HG02840 (cell line): ENCODE measurements around the gene NDOR1.
A peak's percentile ranks its signal among the peaks of the same experiment; 100 is the strongest.
"Not testable (repeated sequence)": the region's sequence is repeated elsewhere in the genome, so short reads cannot be mapped to it uniquely, and the experiment has no call there.

Experiments
- ATAC-seq: cut with Tn5 transposase; IDR thresholded peaks from one replicate; pipeline ENCODE4 v1.9.1; 2021; ENCODE audit warnings: mild to moderate bottlenecking, moderate library complexity, moderate number of reproducible peaks; ENCODE audit not compliant: unreplicated experiment, low FRiP score

Gene NDOR1

DNA sequence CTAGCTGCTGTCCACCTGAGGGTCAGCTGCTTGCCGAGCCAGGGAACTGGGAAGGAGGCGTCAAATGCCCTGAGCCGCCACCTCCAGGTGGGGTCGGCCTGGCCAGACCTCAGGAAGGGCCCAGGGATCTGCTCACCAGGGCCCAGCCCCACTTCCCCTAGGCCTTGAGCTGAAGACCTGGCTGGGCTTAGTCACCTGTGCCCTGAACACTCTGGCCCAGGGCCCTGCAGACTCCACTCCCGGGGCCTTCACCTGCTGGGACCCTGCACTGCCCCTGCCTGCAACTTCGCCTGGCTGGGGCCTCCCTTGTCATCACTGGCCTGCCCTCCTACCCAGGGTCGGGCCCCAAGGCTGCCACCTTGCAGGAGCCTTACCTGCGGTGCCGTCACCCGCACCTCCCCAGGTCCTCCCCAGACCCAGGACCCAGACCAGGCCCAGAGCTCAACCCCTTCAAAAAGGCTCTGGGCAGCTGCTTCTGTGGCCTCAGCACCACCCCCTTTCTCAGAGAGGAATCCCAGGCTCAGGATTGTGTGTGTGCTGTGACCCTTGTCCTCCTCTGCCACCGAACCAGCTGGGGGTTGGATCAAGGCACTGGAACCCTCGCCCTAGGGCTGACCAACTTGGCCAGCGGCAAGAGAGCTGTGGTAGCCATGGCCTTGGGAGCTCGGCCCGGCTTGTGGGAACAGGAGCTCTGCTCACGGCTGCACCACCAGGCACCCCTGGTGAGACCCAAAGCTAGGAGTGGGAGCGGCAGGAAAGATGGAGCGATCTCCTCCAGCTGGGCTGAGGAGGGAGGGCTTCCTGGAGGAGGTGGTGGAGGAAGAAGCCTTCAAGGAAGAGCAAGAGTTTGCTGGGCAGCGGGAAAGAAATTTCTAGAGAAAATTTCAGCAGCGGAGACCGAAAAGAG is 48.5 kb downstream of the NDOR1 start:
- ATAC-seq: no peak

GRCh38 chr9:137254624-137255447 is 49.3 kb downstream of the NDOR1 start, which contains the start of gene NELFB:
Gene NELFB (plus strand): TSS chr9:137255327.
- peak; percentile 81 for ATAC-seq

DNA sequence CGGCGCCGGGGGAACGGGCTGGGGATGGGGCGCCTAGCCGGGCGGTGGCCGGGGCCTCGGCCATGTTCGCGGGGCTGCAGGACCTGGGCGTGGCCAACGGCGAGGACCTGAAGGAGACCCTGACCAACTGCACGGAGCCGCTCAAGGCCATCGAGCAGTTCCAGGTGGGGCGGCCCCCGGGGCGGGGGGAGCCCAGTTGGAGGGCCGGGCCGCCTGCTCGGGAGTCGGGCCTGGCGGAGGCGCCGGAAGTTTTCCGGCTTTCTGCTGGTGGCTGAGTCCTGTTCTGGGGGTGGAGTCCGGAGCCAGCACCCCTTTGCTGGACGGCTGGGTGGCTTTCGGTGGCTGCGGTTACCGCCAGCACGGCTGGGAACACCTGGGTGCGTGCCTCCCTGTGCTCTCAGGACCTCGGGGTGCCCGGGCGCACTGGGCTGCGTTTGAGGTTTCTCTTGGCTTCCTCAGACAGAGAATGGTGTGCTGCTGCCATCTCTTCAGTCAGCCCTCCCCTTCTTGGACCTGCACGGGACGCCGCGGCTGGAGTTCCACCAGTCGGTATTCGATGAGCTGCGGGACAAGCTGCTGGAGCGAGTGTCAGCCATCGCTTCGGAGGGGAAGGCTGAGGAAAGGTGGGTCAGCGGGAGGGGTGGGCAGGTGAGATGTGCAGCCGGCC is 50.1 kb downstream of the NDOR1 start:
- peak; percentile 35 for ATAC-seq

DNA sequence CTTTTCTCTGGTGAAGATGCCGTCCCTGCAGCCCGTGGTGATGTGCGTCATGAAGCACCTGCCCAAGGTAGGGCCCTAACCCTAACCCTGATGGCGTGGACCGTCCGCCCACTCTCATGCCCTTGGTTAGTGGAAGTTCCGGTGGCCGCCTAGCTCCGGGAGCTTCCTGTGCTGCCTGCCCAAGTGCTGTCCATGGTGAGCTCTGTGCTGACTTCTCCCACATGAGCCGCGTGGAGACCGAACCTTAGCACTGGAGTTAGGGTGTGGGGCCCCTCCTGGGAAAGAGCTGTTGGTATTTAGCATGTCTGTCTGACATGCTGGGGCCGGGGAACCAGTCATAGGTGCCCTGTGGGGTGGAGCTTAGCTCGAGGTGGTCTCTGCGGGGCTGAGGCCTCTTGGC is 50.9 kb downstream of the NDOR1 start:
- ATAC-seq: no peak

GRCh38 chr9:137256856-137257255 is 51.4 kb downstream of the NDOR1 start:
- ATAC-seq: no peak

DNA sequence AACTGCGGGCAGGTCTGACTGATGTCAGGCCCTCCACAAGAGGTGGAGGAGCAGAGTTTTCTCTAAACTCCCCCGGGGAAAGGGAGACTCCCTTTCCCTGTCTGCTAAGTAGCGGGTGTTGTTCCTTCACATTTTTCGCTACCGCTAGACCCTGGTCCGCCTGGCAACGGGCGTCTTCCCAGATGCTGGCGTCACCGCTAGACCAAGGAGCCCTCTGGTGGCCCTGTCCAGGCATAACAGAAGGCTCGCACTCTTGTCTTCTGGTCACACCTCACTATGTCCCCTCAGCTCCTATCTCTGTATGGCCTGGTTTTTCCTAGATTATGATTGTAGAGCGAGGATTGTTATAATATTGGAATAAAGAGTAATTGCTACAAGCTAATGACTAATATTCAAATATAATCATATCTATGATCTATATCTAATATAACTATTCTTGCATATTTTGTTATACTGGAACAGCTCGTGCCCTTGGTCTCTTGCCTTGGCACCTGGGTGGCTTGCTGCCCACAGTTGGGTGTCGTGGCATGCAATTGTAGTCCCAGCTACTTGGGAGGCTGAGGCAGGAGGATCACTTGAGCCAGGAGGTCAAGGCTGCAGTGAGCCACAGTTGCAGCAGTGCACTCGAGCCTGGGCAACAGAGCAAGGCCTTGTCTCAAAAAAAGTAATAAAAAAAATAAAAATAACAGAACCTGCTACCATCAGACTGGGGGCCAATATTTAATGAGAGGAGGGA is 56.8 kb downstream of the NDOR1 start:
- ATAC-seq: not testable (repeated sequence)

GRCh38 chr9:137262909-137263285 is 57.4 kb downstream of the NDOR1 start:
- no peak for ATAC-seq

DNA sequence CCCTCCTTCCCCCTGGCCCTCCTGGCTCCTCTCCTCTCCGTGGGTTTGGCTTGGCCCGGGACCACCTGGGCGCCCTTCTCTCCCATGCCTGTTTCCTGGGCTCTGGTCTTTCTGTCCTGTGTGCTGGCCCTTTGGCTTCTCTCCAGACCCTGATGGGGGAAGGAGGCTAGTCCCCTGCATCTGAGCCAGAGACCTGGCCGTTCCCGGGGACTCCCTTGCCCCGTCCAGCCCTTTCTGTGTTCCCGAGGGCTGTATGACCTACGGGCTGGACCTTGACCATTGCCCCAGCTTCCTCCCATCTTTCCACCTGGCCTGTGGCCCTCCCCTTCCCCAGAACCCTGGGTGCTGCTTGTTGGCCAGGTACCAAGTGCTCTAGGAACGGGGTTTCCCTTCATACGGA is 58.0 kb downstream of the NDOR1 start:
- no peak for ATAC-seq

DNA sequence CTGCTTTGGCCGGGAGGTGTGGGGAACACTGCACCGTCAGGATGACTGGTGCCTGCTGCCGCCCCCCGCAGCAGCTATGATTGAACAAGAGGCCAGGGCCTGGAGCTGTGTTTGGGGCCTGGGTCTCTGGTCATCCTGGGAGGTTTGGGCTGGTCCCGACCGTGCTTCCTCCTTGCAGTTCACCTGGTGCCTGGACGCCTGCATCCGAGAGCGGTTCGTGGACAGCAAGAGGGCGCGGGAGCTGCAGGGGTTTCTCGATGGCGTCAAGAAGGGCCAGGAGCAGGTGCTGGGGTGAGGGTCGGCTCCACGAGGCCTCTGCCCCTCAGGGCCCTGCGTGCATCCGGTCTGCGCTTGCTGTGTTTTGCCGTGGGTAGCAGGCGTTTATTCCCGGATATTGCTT is 58.6 kb downstream of the NDOR1 start:
- ATAC-seq: no peak

DNA sequence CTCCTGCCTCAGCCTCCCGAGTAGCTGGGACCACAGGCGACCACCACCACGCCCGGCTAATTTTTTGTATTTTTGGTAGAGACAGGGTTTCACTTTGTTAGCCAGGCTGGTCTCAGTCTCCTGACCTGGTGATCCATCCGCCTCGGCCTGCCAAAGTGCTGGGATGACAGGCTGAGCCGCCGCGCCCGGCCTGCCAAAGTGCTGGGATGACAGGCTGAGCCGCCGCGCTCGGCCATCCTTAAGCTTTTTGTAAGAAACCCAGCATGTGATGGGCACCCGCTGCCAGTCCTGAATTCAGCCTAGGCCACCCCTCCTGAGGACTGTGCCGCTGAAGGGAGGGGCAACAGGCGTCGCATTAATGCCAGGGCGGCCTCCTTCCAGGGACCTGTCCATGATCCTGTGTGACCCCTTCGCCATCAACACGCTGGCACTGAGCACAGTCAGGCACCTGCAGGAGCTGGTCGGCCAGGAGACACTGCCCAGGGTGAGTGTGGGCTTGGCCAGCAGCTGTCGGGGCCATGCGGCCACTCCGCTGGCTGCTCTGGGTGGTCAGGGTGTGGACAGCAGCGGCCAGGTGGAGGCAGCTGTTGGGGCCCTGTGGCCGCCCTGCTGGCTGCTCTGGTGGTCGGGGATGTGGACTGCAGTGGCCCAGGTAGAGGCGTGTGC is 60.1 kb downstream of the NDOR1 start:
- ATAC-seq: no peak

- ATAC-seq: no peak
Measured at GRCh38 chr9:137266162-137266527, 60.6 kb downstream of the NDOR1 start.
